GM12873 (cell line): ENCODE measurements around the gene ATXN1.

Experiments
- CTCF ChIP-seq: IDR thresholded peaks from 2 replicates; pipeline ENCODE4 v1.5.1; 2012; ENCODE audit warnings: low read depth, mild to moderate bottlenecking, moderate library complexity, low read length, control low read depth; ENCODE audit not compliant: insufficient read depth; ENCODE audit errors: missing control alignments

Gene ATXN1

GRCh38 chr6:16450285-16450684, 311.0 kb downstream of the ATXN1 start:
- no peak for TF ChIP-seq CTCF

- no peak for TF ChIP-seq CTCF
Measured at GRCh38 chr6:16446273-16446672, 315.0 kb downstream of the ATXN1 start.

GRCh38 chr6:16442031-16442430, 319.2 kb downstream of the ATXN1 start:
- TF ChIP-seq CTCF, result no peak

- TF ChIP-seq CTCF, result no peak
Measured at GRCh38 chr6:16441262-16441661, 320.0 kb downstream of the ATXN1 start.

GRCh38 chr6:16440636-16441212, 320.5 kb downstream of the ATXN1 start:
- TF ChIP-seq CTCF, result no peak

- TF ChIP-seq CTCF, result no peak
Measured at GRCh38 chr6:16438718-16439591, 322.3 kb downstream of the ATXN1 start.

- TF ChIP-seq CTCF, result no peak
Measured at GRCh38 chr6:16437984-16438383, 323.3 kb downstream of the ATXN1 start.
